NT2/D1 (cell line): ENCODE results near the gene BMPR1B.

Source experiments
- YY1 ChIP-seq: IDR thresholded peaks from 2 replicates; pipeline ENCODE4 v1.6.1; 2011; ENCODE audit not compliant: insufficient read length, insufficient read depth
- ZNF274 ChIP-seq: IDR thresholded peaks from 2 replicates; pipeline ENCODE4 v1.6.1; 2011; ENCODE audit warnings: mild to moderate bottlenecking, low read depth, low read length

DNA sequence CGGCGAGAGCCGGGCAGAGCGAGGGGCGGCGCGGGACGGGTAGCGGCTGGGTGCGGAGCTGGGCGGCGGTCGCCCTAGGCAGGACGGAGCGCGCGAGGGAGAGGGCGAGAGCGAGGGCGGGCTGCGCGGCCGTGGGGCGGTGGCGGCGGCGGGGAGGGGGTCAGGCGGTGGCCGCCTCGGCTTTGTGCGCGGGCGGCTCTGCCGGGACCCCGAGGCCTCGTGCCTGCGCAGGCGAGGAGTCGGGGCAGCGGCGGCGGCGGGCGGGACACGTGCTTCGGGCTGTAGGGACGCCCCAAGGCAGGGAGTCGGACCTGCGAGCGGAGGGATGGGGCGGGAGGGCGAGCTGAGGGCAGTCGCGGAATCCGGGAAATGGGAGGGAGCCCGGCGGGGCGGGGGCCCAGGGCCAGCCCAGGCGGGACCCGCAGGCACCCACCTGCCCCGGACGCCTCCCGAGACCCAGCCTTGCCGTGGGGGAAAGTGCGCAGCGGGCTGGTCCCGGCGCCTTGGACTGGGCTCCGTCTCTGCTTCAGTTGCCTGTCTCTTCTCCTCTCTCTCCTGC is 465 bp downstream of the BMPR1B start:
- TF ChIP-seq ZNF274 = no peak
- no peak for TF ChIP-seq YY1
